Measurements from ENCODE around the gene GFPT2.

GFPT2 gene

GRCh38 chr5:180287868-180288267, 65.3 kb downstream of the GFPT2 start:
- DNase-seq = no peak

GRCh38 chr5:180287404-180287803, 65.7 kb downstream of the GFPT2 start:
- DNase-seq = no peak

GRCh38 chr5:180284149-180284548, 69.0 kb downstream of the GFPT2 start:
- DNase-seq = peak in 48 of 58 donors; percentile 20 to 76 (median 48)

GRCh38 chr5:180283026-180283615, 70.0 kb downstream of the GFPT2 start:
- no peak for DNase-seq

- no peak for DNase-seq
These were observed 70.9 kb downstream of the GFPT2 start for GRCh38 chr5:180282281-180282680.

GRCh38 chr5:180281706-180282105, 71.4 kb downstream of the GFPT2 start:
- no peak for DNase-seq

GRCh38 chr5:180274695-180275094, 78.4 kb downstream of the GFPT2 start:
- no peak for DNase-seq

- DNase-seq = no peak
These were observed 81.9 kb downstream of the GFPT2 start for GRCh38 chr5:180271221-180271620.

GRCh38 chr5:180259260-180259611, 93.9 kb downstream of the GFPT2 start:
- no peak for DNase-seq

GRCh38 chr5:180253036-180253824, 99.9 kb downstream of the GFPT2 start:
- DNase-seq = no peak

- DNase-seq = no peak
These were observed 101.2 kb downstream of the GFPT2 start for GRCh38 chr5:180251887-180252286.

GRCh38 chr5:180251141-180251540, 102.0 kb downstream of the GFPT2 start:
- peak in 39 of 58 donors; percentile 4 to 69 (median 33) for DNase-seq

Data from anterior cingulate cortex (tissue), 58 donors.